DOHH2 (cell line): ENCODE data around the gene DESI2.

Source experiments
- H3F3A ChIP-seq: fragments of 200-600 bp; sonication (generic), shearing (Covaris generic); 2 replicates; pipeline ENCODE4 v1.6.0; 2016; ENCODE audit warnings: antibody characterized with exemption, mild to moderate bottlenecking; ENCODE audit not compliant: control insufficient read depth, insufficient read depth
- H3K27ac ChIP-seq: fragments of 200-600 bp; sonication (generic); 2 replicates; pipeline ENCODE4 v1.5.1; 2014; ENCODE audit warnings: low read depth, mild to moderate bottlenecking, low read length, moderate library complexity
- H3K27me3 ChIP-seq: fragments of 200-600 bp; sonication (generic); 2 replicates; pipeline ENCODE4 v1.6.1; 2014; ENCODE audit warnings: mild to moderate bottlenecking, low read length, mixed read lengths; ENCODE audit not compliant: control insufficient read depth
- H3K36me3 ChIP-seq: fragments of 200-600 bp; sonication (generic); 2 replicates; pipeline ENCODE4 v1.6.1; 2014; ENCODE audit warnings: mild to moderate bottlenecking, low read length, moderate library complexity, mixed read lengths; ENCODE audit not compliant: control insufficient read depth
- H3K4me1 ChIP-seq: fragments of 200-600 bp; sonication (generic); 2 replicates; pipeline ENCODE4 v1.6.1; 2014; ENCODE audit warnings: mild to moderate bottlenecking, low read length, mixed read lengths; ENCODE audit not compliant: control insufficient read depth
- H3K4me2 ChIP-seq: fragments of 200-600 bp; sonication (generic); 2 replicates; pipeline ENCODE4 v1.6.0; 2014; ENCODE audit warnings: mild to moderate bottlenecking, low read length, moderate library complexity
- H3K4me3 ChIP-seq: fragments of 200-600 bp; sonication (generic); 2 replicates; pipeline ENCODE4 v1.5.1; 2014; ENCODE audit warnings: mild to moderate bottlenecking, low read length, mixed read lengths
- H3K79me2 ChIP-seq: fragments of 200-600 bp; sonication (generic); 2 replicates; pipeline ENCODE4 v1.6.1; 2014; ENCODE audit warnings: mild to moderate bottlenecking, low read length, mixed read lengths; ENCODE audit not compliant: control insufficient read depth
- H3K9me2 ChIP-seq: fragments of 200-600 bp; sonication (generic); replicated peaks from 2 replicates; pipeline ENCODE4 v1.6.1; 2014; ENCODE audit warnings: mild to moderate bottlenecking, low read length, mixed read lengths; ENCODE audit not compliant: control insufficient read depth
- H3K9me3 ChIP-seq: fragments of 200-600 bp; sonication (generic); 2 replicates; pipeline ENCODE4 v1.6.1; 2014; ENCODE audit warnings: antibody characterized with exemption, low read length, mixed read lengths; ENCODE audit not compliant: control insufficient read depth, insufficient read depth
- H4K20me1 ChIP-seq: fragments of 200-600 bp; sonication (generic); 2 replicates; pipeline ENCODE4 v1.6.0; 2014; ENCODE audit warnings: low read depth, mild to moderate bottlenecking, antibody characterized with exemption, low read length, moderate library complexity; ENCODE audit not compliant: control insufficient read depth, insufficient read depth
- EZH2phosphoT487 ChIP-seq: fragments of 200-600 bp; sonication (generic); IDR thresholded peaks from 2 replicates; pipeline ENCODE4 v1.6.1; 2017; ENCODE audit warnings: borderline replicate concordance, mild to moderate bottlenecking, antibody characterized with exemption, low read length, moderate library complexity, mixed read lengths
- TF ChIP-seq, protein P1 (sequence below): fragments of 200-600 bp; sonication (generic); IDR thresholded peaks from one replicate; pipeline ENCODE4 v1.5.1; 2014; ENCODE audit warnings: antibody characterized with exemption, mild to moderate bottlenecking, low read depth, low read length; ENCODE audit not compliant: poor library complexity, severe bottlenecking

Gene DESI2

DNA sequence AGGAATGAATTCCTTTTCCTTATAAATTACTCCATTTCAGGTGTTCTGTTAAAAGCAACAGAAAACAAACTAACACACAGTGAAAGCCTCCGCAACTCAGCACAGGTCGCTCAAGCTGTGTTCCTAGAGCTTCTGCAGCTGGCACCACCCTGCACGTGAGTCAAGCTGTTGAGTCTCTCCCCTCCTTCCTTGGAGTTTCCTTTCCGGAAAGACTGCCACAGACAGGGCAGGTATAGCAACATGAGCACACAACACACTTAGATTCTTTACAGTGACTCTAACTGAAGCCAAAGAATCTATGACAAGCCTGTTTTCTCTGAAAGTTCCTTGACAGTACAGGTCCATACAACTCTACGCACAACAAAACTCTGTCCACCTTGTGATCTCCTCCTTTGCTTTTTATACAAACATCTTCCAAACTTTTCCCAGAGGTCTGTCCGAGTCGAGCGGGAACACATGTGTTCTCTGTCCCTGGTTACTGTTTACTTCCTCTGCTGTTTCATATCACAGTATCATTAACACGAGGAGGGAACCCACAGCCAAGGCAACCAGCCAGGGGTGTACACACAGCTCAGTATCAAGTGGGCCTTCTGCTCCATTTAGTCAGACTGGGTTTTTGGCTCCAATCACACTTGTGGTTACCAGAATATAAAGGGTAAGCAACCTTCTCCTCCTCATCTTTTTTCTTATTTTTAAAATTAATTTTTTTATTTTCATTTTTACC is 38.7 kb upstream of the DESI2 start:
- no peaks in the 10 kb centered on the region for H3K79me2 ChIP-seq
- 0 out of 2 replicates have a peak, but pooled peaks cover 2% of the 10 kb centered on the region for H3K27me3 ChIP-seq
- no peaks in the 10 kb centered on the region for H3F3A ChIP-seq
- no peaks in the 10 kb centered on the region for H4K20me1 ChIP-seq
- H3K4me2 ChIP-seq = no peak overlapping the region
- H3K27ac ChIP-seq = no peak overlapping the region
- no peak overlapping the region for H3K4me3 ChIP-seq
- H3K36me3 ChIP-seq = no peaks in the 10 kb centered on the region
- H3K9me2 ChIP-seq = no peaks in the 10 kb centered on the region
- no peaks in the 10 kb centered on the region for H3K4me1 ChIP-seq
- no peaks in the 10 kb centered on the region for H3K9me3 ChIP-seq
- TF ChIP-seq, protein P1, sequence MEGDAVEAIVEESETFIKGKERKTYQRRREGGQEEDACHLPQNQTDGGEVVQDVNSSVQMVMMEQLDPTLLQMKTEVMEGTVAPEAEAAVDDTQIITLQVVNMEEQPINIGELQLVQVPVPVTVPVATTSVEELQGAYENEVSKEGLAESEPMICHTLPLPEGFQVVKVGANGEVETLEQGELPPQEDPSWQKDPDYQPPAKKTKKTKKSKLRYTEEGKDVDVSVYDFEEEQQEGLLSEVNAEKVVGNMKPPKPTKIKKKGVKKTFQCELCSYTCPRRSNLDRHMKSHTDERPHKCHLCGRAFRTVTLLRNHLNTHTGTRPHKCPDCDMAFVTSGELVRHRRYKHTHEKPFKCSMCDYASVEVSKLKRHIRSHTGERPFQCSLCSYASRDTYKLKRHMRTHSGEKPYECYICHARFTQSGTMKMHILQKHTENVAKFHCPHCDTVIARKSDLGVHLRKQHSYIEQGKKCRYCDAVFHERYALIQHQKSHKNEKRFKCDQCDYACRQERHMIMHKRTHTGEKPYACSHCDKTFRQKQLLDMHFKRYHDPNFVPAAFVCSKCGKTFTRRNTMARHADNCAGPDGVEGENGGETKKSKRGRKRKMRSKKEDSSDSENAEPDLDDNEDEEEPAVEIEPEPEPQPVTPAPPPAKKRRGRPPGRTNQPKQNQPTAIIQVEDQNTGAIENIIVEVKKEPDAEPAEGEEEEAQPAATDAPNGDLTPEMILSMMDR = no peak
- no peak for TF ChIP-seq EZH2phosphoT487

DNA sequence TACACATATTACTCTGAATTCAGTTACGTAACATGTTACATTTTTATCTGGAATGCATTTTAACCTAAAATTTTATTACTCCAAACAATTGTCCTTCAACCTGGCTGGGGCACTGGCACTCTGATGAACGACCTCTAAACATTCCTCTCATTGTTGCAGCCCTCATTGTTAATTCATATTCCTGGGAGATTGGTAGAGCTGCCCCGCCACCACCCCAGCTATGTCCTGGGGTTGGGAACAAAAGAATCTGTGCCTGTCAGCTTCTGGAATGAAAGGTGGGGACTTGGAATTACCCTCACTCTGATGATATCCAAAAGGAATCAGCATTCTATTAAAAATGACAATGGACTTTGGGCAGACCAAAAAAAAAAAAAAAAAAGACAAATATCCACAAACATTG is 38.0 kb upstream of the DESI2 start:
- Histone ChIP-seq H4K20me1 (no peaks in the 10 kb centered on the region), H3K79me2 (no peaks in the 10 kb centered on the region), H3K27me3 (0 out of 2 replicates have a peak, but pooled peaks cover 2% of the 10 kb centered on the region), H3F3A (no peaks in the 10 kb centered on the region), H3K27ac (no peak overlapping the region), H3K4me1 (no peaks in the 10 kb centered on the region), H3K4me2 (no peak overlapping the region), H3K9me3 (no peaks in the 10 kb centered on the region), H3K4me3 (no peak overlapping the region), H3K9me2 (no peaks in the 10 kb centered on the region), H3K36me3 (no peaks in the 10 kb centered on the region)
- no peak for TF ChIP-seq EZH2phosphoT487
- TF ChIP-seq, protein P1 = no peak

DNA sequence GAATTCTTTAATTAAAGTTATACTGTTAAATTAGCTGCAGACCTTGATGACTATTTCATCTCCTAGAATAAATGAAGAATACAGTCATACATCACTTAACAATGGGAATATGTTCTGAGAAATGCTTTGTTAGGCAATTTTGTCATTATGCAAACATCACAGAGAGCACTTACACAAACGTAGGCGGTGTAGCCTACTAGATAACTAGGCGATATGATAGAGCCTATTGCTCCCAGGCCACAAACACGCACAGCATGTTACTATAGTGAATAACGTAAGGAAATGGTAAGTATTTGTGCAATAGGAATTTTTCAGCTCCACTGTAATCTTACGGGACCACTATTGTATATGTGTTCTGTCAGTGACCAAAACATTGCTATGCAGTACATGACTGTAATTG is 37.6 kb upstream of the DESI2 start:
- no peaks in the 10 kb centered on the region for H4K20me1 ChIP-seq

More for the DNA sequence above, 37.6 kb upstream of the DESI2 start:
- no peak overlapping the region for H3K4me2 ChIP-seq
- H3F3A ChIP-seq = no peaks in the 10 kb centered on the region
- H3K27me3 ChIP-seq = 0 out of 2 replicates have a peak, but pooled peaks cover 2% of the 10 kb centered on the region
- TF ChIP-seq, protein P1 = no peak
- no peak for TF ChIP-seq EZH2phosphoT487
- no peak overlapping the region for H3K4me3 ChIP-seq
- H3K36me3 ChIP-seq = no peaks in the 10 kb centered on the region
- no peak overlapping the region for H3K27ac ChIP-seq
- no peaks in the 10 kb centered on the region for H3K9me2 ChIP-seq
- no peaks in the 10 kb centered on the region for H3K4me1 ChIP-seq
- H3K9me3 ChIP-seq = no peaks in the 10 kb centered on the region
- no peaks in the 10 kb centered on the region for H3K79me2 ChIP-seq
